ENCODE data around the gene GJB5. TPM values are rescaled to one million over a fixed set of nuclear protein-coding genes. Genes with fewer than 3 reads are reported as not detected.

Gene GJB5
- total RNA-seq, 1 experiment from 2014 or later: not detected

DNA sequence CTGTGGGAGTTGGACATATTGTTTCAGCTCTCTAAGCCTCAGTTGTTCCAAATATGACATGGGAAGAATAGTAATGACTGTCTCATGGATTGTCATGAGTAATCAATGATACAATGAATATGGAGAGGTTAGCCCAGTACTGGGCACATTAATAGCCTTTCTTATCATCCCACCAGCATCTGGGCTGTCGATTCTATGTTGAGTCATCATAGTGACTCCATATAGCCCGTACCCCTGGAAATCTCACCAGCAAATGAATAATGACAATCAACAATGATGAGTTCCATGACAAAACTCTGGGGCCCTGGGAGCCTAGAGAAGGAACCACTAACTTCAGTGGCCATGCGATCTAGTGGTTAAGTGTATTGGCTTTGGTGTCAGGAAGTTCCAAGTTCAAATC lies 39.7 kb upstream of the GJB5 start:
- H3K9me3 ChIP-seq: no peaks in the 10 kb centered on the region
- ChIA-PET POLR2A (no interaction called here), CTCF (no interaction called here)
- no peak overlapping the region for H3K4me3 ChIP-seq (ENCODE audit: low read depth, low read length)
- Mint-ChIP-seq H3K27ac (ENCODE audit: unreplicated experiment) (no peak overlapping the region), H3K4me1 (ENCODE audit: low read depth, unreplicated experiment) (no peaks in the 10 kb centered on the region), H3K27me3 (ENCODE audit: insufficient read depth, unreplicated experiment) (peaks cover 9% of the 10 kb centered on the region), H3K36me3 (ENCODE audit: insufficient read depth, unreplicated experiment) (no peaks in the 10 kb centered on the region), H3K4me3 (ENCODE audit: unreplicated experiment) (no peak overlapping the region), H3K9me3 (ENCODE audit: unreplicated experiment) (no peaks in the 10 kb centered on the region)
- intact Hi-C loops (cut with micrococcal nuclease; ENCODE audit: unreplicated experiment): no loop called here
- TF ChIP-seq, protein P1, sequence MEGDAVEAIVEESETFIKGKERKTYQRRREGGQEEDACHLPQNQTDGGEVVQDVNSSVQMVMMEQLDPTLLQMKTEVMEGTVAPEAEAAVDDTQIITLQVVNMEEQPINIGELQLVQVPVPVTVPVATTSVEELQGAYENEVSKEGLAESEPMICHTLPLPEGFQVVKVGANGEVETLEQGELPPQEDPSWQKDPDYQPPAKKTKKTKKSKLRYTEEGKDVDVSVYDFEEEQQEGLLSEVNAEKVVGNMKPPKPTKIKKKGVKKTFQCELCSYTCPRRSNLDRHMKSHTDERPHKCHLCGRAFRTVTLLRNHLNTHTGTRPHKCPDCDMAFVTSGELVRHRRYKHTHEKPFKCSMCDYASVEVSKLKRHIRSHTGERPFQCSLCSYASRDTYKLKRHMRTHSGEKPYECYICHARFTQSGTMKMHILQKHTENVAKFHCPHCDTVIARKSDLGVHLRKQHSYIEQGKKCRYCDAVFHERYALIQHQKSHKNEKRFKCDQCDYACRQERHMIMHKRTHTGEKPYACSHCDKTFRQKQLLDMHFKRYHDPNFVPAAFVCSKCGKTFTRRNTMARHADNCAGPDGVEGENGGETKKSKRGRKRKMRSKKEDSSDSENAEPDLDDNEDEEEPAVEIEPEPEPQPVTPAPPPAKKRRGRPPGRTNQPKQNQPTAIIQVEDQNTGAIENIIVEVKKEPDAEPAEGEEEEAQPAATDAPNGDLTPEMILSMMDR (IDR thresholded peaks at IDR 0.05; ENCODE audit: insufficient read depth in 1 of 2, low read depth in 1 of 2, low read length in 1 of 2, severe bottlenecking in 1 of 2, unreplicated experiment in 1 of 2): no peak
- H3K27me3 ChIP-seq (replicated peaks; ENCODE audit: control insufficient read depth, insufficient read depth, low read length): no peaks in the 10 kb centered on the region
- no TSS peak for BruUV-seq (replicated peaks)
- DNase-seq: no peak
- H3K36me3 ChIP-seq (ENCODE audit: control insufficient read depth, insufficient read depth, low read length): no peaks in the 10 kb centered on the region
- no peaks in the 10 kb centered on the region for H3K4me1 ChIP-seq

GRCh38 chr1:34721241-34721640 lies 33.6 kb upstream of the GJB5 start:
- Mint-ChIP-seq H3K4me1 (ENCODE audit: low read depth, unreplicated experiment) (no peaks in the 10 kb centered on the region), H3K9me3 (ENCODE audit: unreplicated experiment) (no peaks in the 10 kb centered on the region), H3K27me3 (ENCODE audit: insufficient read depth, unreplicated experiment) (peaks cover 19% of the 10 kb centered on the region), H3K4me3 (ENCODE audit: unreplicated experiment) (no peak overlapping the region), H3K36me3 (ENCODE audit: insufficient read depth, unreplicated experiment) (no peaks in the 10 kb centered on the region), H3K27ac (ENCODE audit: unreplicated experiment) (no peak overlapping the region)
- TF ChIP-seq, protein P1 (IDR thresholded peaks at IDR 0.05; ENCODE audit: insufficient read depth in 1 of 2, low read depth in 1 of 2, low read length in 1 of 2, severe bottlenecking in 1 of 2, unreplicated experiment in 1 of 2): no peak
- DNase-seq: no peak
- CTCF ChIA-PET: no interaction called here
- POLR2A ChIA-PET: no interaction called here
- no TSS peak for BruUV-seq (replicated peaks)
- H3K27me3 ChIP-seq (replicated peaks; ENCODE audit: control insufficient read depth, insufficient read depth, low read length): no peaks in the 10 kb centered on the region
- H3K4me1 ChIP-seq: no peaks in the 10 kb centered on the region
- no peak overlapping the region for H3K4me3 ChIP-seq (ENCODE audit: low read depth, low read length)
- no peaks in the 10 kb centered on the region for H3K36me3 ChIP-seq (ENCODE audit: control insufficient read depth, insufficient read depth, low read length)
- intact Hi-C loops (cut with micrococcal nuclease; ENCODE audit: unreplicated experiment): no loop called here
- no peaks in the 10 kb centered on the region for H3K9me3 ChIP-seq

GRCh38 chr1:34721646-34722355 lies 33.0 kb upstream of the GJB5 start:
- peaks cover 19% of the 10 kb centered on the region for H3K27me3 Mint-ChIP-seq (ENCODE audit: insufficient read depth, unreplicated experiment)
- H3K36me3 ChIP-seq (ENCODE audit: control insufficient read depth, insufficient read depth, low read length): no peaks in the 10 kb centered on the region
- no peaks in the 10 kb centered on the region for H3K9me3 Mint-ChIP-seq (ENCODE audit: unreplicated experiment)
- H3K36me3 Mint-ChIP-seq (ENCODE audit: insufficient read depth, unreplicated experiment): no peaks in the 10 kb centered on the region
- H3K4me3 ChIP-seq (ENCODE audit: low read depth, low read length): no peak overlapping the region
- H3K27me3 ChIP-seq (replicated peaks; ENCODE audit: control insufficient read depth, insufficient read depth, low read length): no peaks in the 10 kb centered on the region
- no peaks in the 10 kb centered on the region for H3K4me1 ChIP-seq
- H3K4me1 Mint-ChIP-seq (ENCODE audit: low read depth, unreplicated experiment): no peaks in the 10 kb centered on the region
- H3K9me3 ChIP-seq: no peaks in the 10 kb centered on the region
- TF ChIP-seq, protein P1 (IDR thresholded peaks at IDR 0.05; ENCODE audit: insufficient read depth in 1 of 2, low read depth in 1 of 2, low read length in 1 of 2, severe bottlenecking in 1 of 2, unreplicated experiment in 1 of 2): no peak
- H3K27ac Mint-ChIP-seq (ENCODE audit: unreplicated experiment): no peak overlapping the region
- no peak for DNase-seq
- no peak overlapping the region for H3K4me3 Mint-ChIP-seq (ENCODE audit: unreplicated experiment)
- intact Hi-C loops (cut with micrococcal nuclease; ENCODE audit: unreplicated experiment): no loop called here
- POLR2A ChIA-PET: no interaction called here
- CTCF ChIA-PET: no interaction called here
- no TSS peak for BruUV-seq (replicated peaks)

Data from Caco-2 (cell line).